Hypothalamus (tissue), 51 donors: ENCODE data around the gene RAB7A.
"Not testable (repeated sequence)": the region's sequence is repeated elsewhere in the genome, so short reads cannot be mapped to it uniquely, and the experiment has no call there.

Source experiments
- DNase-seq, 51 donors: peaks; one replicate each; lab custom pipeline; 2025; lab: John Stamatoyannopoulos, UW

RAB7A gene

GRCh38 chr3:128814060-128814459, 88.1 kb downstream of the RAB7A start:
- DNase-seq = no peak

- DNase-seq = no peak
Measured at GRCh38 chr3:128814519-128815317, 88.7 kb downstream of the RAB7A start.

GRCh38 chr3:128815318-128816064, 89.5 kb downstream of the RAB7A start:
- DNase-seq = no peak

DNA sequence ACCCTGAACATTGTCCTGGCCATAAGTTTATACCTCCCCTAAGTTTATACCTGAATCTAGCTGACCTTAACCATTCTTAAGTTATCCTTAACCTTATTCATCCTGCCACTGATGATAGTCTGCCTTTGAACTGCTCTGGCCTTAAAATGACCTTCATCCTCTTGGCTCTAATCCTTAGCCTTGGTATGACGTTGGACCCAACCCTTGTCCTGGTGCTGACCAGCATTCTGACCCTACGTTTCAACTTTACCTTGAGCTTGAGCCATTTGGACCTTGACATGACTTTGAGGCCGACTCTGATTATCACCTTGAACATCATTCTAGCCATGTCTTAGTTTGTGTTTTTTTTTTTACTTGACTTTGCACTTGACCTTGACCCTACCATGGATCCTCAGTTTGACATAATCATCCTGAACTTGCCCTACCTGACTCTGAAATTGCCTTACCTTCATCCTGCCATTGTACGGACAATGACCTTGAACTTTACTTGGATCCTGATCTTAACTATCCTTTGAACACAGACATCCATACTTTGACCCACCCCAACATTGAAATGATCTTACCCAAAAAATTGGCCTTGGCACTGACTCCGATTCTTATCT, 92.3 kb downstream of the RAB7A start:
- DNase-seq = no peak

DNA sequence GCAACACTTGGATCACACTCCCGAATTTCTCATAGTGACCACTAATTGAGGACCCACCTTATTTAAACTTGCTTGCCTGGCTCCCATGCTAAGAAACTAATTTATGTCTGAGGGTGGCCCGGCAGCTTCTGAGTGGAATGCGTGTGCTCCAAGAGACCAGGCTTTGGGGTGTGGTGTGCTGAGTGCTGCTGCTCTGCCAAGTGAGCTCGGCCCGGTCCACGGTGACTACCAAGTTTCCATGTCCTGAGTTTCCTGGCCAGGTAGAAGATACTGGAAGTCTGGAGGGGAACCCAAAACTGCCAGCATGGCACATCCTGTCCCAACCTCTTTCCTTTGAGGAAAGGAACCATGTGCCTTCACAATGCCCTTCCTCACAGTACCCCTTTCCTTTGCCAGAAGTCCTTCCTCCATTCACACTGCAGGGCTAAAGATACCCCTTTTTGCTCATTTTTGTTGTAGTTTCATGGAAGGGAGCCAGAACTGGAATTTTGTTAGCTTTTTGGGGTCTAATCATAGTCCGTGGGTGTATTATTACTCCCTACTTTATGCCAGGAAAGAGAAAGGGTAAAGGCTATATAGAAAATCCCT, 94.4 kb downstream of the RAB7A start:
- DNase-seq = no peak

- DNase-seq = no peak
Measured at GRCh38 chr3:128823008-128823407, 97.0 kb downstream of the RAB7A start.

- no peak for DNase-seq
Measured at GRCh38 chr3:128823631-128824030, 97.6 kb downstream of the RAB7A start.

- peak in 1 of 51 donors; percentile 26 for DNase-seq
Measured at GRCh38 chr3:128824132-128824850, 98.3 kb downstream of the RAB7A start.

- DNase-seq = no peak
Measured at GRCh38 chr3:128825117-128825725, 99.2 kb downstream of the RAB7A start.

GRCh38 chr3:128829087-128829486, 103.1 kb downstream of the RAB7A start:
- not testable (repeated sequence) for DNase-seq

GRCh38 chr3:128829925-128830625, 104.1 kb downstream of the RAB7A start:
- DNase-seq = not testable (repeated sequence)

DNA sequence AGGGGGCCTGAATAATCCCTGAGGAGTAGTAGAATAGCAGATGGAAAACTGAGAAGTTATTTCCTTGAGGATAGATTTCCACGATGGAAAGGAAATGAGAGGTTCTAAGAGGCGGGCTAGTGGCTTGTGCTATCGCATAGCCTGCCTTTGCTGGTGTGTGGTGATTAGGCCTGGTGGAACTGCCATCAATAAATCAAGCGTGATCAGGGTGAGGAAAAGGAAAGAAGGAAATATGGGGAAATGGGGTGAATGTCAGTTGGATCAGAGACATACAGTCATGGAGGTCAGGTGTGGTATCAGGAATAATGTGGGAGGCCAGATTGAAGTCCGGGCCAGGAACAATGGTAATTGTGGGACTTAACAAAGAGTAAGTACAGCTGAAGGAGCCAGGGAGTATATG, 104.8 kb downstream of the RAB7A start:
- DNase-seq = not testable (repeated sequence)

DNA sequence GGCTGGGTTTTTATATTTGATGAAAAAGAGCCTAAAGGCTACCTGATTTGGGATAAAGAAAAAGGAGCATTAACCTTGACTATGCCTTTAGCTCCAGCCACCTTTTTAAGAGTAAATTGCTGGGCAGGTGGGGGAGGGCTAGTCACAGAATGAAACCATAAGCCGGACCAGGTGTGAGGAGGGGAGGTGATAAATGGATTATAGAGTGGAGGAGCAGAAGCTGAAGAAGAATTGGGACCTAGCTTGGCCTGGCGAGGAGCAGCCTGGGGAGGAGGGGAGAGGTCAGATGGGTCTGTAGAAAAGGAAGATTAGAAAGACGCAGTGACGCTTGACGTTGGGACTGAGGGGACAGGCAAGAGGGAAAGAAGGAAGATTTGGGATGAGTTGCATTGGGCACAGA, 107.0 kb downstream of the RAB7A start:
- not testable (repeated sequence) for DNase-seq

DNA sequence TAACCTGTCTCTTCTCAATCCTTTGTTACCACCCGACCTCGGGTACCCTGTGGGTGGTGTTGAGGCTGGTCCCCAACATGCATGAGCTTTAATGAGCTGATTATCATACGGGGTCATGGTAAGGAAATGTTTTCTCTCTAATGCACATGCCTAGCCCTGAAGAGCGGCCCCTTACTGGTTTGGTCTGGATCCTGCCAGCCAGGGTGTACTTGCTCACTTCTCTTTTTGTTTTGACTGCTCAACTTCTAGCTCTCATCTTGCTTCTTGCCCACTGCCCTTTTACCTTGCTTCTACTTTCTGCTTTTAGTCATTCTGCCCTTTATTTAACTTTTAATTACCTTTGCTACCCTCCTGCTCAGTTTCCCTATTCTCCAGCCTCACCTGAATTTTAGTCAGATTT, 109.1 kb downstream of the RAB7A start:
- DNase-seq = no peak

DNA sequence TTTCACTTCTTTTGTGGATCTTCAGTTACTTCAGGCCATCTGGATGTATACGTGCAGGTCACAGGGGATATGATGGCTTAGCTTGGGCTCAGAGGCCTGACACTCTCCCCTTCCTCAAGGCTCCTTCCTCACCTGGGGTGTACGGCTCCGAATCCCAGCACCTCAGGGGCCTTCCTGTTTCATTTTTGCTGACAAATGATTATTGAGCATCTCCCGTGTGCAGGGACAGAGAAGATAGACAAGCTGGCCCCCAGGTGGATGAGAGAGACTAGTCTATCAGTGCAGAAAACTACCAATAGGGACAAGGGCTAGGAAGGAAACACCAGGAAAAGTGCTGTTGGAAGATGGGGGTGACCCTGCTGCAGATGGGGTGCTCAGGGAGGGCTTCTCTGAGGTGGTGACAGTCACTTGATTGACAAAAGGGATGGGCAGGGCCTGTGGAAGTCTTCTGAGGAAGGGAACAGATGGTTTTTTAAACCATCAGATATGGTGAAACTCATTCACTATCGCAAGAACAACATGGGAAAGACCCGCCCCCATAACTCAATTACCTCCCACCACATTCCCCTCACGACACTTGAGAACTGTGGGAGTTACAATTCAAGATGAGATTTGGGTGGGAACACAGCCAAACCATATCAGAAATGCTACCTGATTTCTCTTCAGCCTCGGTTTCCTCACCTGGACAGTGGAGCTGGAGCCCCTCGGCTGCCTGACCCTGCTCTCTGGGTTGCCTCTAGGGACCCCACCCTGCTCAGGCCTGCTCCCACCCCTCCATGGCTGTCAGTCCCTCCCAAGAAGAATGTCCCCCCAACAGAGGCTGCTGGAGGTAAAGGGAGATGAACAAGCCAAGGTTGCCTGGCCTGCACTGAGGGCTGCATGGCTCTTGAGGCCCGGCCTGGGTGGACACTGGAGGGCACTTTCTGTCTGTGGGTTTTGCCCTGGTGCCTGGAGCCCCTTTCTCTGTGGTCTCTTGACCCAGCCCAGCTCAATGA, 116.2 kb downstream of the RAB7A start:
- no peak for DNase-seq

DNA sequence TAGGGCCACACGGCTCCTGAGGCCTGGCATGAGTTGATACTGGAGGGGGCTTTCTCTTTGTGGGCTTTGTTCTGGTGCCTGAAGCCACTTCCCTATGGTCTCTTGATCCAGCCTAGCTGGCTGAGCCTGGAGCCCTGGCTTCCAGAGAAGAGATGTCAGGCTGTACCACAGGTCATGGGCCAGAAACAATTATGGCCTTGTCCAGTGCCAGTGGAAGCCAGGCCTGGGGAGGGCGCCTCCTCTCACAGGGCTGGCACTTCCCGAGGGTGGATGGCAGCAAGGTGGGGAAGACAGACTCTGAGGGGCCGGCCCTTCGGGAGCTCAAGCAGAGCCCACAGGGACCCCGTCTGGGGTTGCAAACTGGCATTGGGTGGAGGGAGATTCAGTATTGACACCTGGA, 118.5 kb downstream of the RAB7A start:
- DNase-seq = peak in 6 of 51 donors; percentile 4 to 29 (median 12)

DNA sequence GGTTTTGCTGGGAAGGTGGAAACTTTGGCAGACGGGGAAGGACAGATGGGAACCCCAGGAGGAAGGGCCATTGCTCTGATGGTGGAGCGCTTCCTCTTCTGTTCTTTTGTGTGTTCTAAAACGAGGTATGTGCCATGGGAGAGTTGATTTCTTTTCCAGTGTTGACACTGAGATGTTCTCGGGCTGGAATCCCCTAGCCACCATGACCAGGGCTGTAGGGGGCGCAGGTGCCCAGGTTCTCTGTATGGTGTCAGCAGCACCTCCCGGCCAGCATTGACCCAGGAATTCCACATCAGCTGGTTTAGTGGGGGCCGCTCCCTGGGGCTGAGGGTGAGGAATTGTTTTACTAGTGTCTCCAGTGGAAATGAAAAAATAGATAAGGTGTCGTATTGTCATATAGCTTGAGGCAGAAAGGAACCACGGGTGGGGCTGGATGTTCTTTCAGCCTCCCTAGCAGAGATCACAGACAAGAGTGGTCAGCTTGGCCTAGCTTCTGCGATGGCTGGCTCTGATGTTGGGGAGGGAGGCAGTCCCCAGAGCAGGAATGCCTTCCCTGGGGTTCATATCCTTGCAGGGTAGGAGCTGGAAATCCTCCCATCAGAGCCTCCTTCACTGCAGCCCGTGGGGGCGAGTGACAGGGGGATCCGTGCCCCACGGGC, 119.3 kb downstream of the RAB7A start:
- DNase-seq = peak in 3 of 51 donors; percentile 12 to 38 (median 13)
